ENCODE measurements around the gene TSPAN18.

TSPAN18 gene

DNA sequence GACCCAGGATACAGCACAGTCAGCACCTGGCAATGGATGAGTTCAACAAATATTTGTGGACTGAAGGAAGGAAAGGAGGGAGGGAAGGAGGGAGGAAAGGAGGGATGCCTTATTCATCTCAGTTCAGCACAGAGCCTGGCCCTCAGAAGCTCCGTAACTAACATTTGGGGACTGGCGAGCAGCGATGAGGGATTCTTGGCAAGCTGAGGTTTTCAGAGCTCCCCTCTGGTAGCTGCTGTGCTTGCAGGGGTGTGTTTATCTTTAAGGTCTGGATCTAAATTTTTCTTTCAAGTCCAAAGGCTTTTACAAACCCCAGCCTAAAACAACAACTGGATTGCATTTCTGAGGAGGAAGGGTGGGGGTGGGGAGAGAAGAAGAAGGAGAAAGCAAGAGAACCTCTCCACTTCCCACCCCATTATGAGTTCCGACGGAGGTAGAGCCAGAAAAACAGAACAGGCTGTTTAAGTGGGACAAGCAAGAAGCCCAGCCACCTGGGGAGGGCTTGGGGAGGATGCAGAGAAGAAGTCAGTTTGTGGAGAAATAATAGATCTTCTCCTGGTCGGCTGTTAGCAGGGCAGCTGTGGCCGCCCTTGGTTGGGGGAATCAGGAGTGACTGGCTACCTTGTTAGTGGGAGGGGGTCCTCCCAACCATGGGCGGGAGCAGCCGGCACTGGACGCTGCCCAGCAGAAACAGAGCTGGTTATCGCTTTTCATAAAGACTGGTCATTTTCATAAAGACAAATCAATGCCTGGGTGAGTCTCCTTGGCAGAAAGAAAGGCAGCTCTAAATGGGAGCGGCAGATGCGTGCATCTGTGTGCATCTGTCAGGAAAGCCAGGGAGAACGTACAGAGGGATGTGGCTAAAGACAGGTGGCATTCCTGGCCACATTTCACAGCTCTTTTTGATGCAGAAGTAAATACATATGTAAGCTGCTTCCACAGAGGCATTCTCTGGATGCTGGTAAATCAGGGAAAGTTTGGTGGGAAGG, 78.0 kb downstream of the TSPAN18 start:
- no peak for DNase-seq

GRCh38 chr11:44805596-44805995, 78.8 kb downstream of the TSPAN18 start:
- no peak for DNase-seq

- DNase-seq, result no peak
These were observed 81.4 kb downstream of the TSPAN18 start for GRCh38 chr11:44808053-44808753.

DNA sequence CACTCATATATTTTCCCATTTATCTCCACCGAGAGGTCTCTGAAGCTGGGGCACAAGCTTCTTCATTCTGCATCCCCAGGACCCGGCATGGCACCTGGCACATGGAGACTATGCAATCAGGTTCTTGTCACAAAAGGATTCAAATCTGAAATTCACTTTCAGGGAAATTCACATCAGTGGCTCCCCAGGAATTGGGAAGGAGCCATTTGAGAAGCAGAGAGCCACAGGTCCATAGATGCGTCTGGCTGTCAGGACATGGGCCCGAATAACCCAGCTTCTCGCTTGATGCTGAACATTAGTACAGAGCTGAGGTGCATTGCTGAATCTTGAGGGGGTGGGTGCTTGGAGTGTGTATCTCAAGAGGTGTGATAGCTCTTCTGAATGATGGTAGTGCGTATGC, 82.5 kb downstream of the TSPAN18 start:
- no peak for DNase-seq

- DNase-seq, result no peak
These were observed 85.2 kb downstream of the TSPAN18 start for GRCh38 chr11:44811841-44812448.

GRCh38 chr11:44812971-44813370, 86.2 kb downstream of the TSPAN18 start:
- no peak for DNase-seq

DNA sequence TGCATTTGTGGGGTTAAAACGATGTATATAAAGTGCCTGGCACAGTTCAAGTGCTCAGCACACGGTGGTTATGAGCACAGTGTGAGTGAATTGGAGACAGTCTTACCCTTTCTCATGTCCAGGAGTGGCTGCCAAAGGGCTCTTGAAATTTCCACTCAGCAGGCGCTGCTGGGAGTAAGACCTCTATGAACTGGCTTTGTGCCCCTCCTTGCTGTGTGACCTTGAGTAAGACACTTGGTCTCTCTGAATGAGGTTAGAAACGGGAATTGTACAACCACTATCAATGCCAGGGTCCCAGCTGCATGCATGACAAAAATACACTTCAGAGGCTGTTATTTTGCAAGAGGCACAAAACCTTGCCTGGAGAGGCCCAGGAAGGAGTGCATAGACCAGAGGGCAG, 86.6 kb downstream of the TSPAN18 start:
- no peak for DNase-seq

DNA sequence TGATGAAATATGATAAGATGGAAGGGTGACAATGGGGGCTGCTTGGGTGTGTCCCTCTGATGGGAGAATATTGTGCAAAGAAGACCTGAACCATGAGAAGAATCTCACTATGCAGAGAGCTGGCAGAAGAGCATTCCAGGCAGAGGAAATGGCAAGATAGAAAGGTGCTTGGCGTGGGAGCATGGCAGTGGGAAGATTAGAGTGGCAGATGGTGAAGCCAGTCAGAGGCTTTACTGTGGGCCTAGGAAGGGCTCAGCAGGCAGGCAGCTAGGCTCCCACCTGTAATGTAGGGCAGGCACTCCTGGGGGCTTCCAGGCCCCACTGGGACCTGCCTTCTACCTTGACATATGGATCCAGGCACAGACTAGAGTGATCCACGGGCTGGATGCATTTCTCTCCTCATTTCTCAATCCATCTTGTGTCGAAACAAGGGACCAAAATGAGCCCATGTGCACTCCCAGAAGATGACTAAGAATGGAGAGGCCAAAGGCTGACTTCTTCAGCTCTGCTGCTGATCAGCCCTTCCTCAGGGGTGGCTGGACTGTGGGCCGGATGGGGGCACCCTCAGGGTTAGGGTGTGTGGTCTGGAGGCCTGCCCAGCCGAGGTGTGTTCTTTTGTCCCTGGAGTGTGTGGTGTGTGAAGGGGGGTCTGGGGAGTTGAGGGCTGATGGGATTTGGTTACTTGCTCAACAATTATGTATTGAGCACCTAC, 88.3 kb downstream of the TSPAN18 start:
- DNase-seq, result no peak

DNA sequence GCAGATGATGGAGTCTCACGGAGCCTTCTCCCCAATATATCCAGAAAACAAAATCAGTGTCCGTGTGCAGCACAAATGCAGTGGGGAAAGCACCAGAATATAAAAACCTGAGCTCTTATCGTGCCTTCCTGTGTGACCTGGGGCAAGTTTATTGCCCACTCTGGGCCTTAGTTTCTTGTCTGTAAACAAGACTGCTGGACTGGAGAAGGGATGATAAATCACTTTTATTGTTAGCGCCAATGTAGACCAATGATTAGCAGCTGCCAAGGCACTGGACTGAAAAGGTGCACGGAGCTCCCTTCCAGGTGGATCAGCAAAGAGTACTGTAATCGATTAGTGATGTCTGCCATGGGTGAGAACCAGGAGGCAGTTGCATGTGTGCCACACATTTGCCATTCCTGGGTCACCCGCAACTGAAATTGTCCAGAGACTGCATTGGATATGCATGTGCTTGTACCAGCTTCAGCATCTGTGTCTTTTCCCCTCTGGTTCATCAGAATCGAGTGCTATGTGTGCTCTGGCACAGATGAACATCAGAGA, 89.2 kb downstream of the TSPAN18 start:
- DNase-seq, result no peak

DNA sequence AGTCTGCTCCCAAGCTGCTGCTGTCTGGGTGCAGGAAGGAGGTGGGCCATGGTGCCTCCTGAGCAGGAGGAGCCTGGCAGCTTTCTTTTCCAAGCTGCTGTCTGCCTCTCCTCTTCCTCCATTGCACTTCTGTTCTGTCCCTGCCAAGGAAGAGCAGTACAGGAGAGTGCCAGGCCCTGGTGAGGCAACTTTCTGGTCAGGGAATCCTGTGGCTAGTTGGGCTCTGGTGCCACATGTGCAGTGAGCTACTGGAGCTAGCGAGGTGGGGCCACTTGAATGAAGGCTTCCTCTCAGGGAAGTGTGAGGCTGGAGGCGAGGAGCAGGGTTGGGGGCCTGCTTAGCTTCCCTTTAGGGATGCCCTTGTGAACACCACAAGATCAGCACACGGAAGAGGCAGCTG, 90.0 kb downstream of the TSPAN18 start:
- no peak for DNase-seq

DNA sequence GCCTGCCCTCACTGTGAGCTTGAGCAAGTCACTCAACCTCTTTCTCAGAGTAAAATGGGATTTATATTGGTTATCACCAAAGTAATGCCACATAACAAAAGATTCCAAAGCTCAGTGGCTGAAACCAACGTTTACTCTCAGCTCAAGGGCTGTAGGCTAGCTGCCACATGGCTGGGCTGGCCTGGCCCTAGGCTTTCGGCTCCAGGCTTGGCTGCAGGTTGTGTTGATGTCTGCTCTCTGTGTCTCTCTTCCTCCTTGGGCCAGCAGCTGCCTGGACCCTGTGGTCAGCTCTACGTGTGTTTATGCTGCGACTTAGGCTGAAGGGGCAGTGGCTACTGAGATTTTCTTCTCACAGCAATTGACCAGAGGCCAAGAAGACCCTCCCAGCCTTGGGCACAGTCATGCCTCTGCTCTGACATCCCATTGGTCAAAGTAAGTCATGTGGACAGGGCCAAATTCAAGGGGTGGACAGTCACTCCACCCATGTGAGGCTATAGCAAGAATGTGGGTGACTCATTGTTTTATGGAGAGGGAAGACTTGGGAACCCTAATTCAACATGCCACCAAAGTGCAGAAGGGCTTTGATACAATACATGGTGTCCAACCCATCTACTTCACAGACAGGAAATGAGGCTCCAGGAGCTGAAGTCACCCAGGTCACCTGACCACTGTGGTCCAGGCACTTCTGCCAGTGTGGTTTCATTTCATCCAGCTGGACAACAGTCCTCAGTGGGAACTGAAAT, 90.6 kb downstream of the TSPAN18 start:
- DNase-seq, result no peak

GRCh38 chr11:44818110-44818509, 91.3 kb downstream of the TSPAN18 start:
- DNase-seq, result no peak

DNA sequence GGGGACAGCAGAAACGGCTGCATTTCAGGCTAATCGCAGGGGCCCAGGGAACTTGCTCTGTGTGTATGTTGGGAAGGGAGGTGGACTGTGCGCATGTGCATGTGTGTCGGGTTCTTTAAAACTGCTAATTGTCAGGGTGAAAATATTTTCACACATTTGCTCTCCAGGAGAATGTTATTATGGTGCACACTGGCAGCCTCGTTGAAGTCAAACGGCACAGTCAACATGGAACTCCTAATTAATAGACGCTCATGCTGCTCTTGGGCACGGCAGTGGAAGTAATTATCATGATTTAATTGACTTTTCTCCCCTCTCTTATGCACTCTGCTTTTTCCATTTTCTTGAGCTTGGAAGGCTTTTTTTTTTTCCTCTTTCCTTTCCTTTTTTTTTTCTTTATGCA, 92.6 kb downstream of the TSPAN18 start:
- no peak for DNase-seq

DNA sequence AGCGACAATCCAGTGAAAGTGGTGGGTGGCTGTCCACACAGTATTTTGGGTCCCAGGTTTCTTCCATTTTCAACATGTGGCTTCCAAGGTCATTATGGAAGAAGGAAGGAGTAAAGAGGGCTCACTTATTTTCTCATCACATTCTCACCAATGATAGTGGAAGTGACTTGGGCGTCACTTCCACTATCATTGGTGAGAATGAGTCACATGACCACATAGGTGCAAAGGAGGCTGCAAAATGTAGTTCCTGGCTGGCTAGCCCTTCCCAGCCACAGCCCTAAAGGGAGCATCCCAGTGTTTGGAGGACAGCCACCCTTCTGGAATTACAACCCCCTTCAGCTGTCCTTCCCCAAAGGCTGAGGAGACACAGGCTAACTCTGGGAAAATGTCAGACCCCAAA, 95.6 kb downstream of the TSPAN18 start:
- DNase-seq, result no peak

- DNase-seq, result no peak
These were observed 96.2 kb downstream of the TSPAN18 start for GRCh38 chr11:44823006-44823405.

DNA sequence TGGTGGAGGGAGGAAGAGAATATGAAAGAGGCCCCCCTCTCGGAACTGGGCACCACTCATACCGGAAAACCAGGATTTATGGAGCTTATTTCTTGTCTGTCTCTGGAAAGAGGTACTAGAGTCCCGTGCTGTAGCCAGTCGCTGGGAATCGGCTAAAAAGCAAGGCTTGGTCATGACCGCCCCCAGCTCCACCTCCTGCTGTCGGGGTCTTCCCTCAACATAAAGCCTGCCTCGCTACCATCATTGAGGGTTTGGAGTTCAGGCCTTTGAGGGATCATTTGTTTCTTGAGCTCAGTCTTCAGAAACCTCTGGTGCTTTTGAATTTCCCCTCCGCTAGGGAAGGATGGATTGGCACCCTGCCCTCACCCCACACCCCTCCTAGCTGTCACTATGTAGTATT, 97.1 kb downstream of the TSPAN18 start:
- DNase-seq, result no peak

GRCh38 chr11:44824300-44824704, 97.5 kb downstream of the TSPAN18 start:
- DNase-seq, result no peak

DNA sequence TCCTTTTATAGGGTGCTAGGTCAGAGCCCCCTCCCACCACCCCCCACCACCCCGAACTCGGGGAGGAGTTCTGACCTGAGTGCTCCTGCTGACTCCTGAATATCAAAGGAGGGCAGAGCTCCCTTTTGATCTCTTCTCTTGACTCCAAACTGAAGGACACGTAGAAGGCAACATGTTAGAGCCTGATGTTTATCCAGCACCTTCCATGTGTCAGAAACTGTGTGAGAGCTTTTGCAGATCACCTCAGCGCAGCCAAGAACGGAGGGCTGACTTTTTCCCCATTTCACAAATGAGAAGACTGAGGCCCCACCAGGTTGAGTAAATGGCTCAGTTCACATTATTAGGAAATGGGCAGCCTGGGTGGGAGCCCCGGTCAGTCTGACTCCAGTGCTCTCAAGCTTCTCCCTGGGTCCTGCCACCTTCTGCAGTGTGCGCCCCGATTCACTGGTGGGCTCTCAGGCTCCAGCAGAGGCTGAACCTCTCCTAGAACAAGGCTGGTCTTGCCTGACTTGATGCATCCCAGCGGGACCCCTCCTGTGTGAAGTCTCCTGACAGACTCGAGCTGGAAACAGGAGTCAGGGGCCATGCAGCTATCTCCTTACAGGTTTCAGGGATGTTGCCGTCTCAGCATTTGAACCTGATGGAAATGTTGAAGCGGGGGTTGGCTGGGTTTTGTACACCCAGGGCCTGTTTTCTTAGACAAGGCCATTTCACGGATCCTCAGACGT, 98.5 kb downstream of the TSPAN18 start:
- no peak for DNase-seq

- no peak for DNase-seq
These were observed 100.3 kb downstream of the TSPAN18 start for GRCh38 chr11:44826922-44827643.

DNA sequence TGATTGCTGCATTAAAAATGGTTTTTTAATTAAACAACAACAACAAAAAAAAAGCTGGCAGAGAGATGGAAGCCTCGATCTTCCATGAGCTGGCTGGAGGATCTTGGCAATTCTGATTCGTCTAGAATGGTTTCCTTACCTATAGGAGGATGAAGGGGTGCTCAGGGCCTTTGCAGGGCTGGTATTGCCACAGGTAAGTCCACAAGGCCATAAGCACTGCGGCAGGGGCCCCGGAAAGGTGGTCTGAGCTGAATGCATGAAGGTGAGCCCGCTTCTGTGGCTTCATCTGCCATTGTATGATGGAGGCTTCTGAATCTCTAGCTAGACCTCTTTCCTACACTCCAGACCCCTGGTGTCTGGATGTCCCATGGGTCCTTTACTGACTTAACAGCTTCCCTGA, 101.5 kb downstream of the TSPAN18 start:
- DNase-seq, result no peak

- DNase-seq, result no peak
These were observed 103.1 kb downstream of the TSPAN18 start for GRCh38 chr11:44829838-44830237.
